Fibroblast of mammary gland (primary cell): ENCODE measurements around the gene TNFAIP8L3.

ENCODE experiments used
- DNase-seq: peaks from one replicate; pipeline ENCODE4 v3.0.0-alpha.2; 2010; ENCODE audit warnings: low read depth
- H3K4me3 ChIP-seq: 2 replicates; pipeline ENCODE4 v1.5.1; 2011; ENCODE audit warnings: low read depth, mild to moderate bottlenecking, low read length, moderate library complexity; ENCODE audit not compliant: control insufficient read depth
- TF ChIP-seq, protein P1 (sequence below): conservative IDR thresholded peaks from 2 replicates; pipeline ENCODE4 v1.5.1; 2011; ENCODE audit warnings: low read depth, low read length, inconsistent platforms; ENCODE audit not compliant: control insufficient read depth, insufficient read depth

Gene TNFAIP8L3

GRCh38 chr15:51098331-51098619 lies 3.6 kb upstream of the TNFAIP8L3 start:
- no peak overlapping the region for H3K4me3 ChIP-seq
- DNase-seq: no peak
- TF ChIP-seq, protein P1, sequence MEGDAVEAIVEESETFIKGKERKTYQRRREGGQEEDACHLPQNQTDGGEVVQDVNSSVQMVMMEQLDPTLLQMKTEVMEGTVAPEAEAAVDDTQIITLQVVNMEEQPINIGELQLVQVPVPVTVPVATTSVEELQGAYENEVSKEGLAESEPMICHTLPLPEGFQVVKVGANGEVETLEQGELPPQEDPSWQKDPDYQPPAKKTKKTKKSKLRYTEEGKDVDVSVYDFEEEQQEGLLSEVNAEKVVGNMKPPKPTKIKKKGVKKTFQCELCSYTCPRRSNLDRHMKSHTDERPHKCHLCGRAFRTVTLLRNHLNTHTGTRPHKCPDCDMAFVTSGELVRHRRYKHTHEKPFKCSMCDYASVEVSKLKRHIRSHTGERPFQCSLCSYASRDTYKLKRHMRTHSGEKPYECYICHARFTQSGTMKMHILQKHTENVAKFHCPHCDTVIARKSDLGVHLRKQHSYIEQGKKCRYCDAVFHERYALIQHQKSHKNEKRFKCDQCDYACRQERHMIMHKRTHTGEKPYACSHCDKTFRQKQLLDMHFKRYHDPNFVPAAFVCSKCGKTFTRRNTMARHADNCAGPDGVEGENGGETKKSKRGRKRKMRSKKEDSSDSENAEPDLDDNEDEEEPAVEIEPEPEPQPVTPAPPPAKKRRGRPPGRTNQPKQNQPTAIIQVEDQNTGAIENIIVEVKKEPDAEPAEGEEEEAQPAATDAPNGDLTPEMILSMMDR: no peak

DNA sequence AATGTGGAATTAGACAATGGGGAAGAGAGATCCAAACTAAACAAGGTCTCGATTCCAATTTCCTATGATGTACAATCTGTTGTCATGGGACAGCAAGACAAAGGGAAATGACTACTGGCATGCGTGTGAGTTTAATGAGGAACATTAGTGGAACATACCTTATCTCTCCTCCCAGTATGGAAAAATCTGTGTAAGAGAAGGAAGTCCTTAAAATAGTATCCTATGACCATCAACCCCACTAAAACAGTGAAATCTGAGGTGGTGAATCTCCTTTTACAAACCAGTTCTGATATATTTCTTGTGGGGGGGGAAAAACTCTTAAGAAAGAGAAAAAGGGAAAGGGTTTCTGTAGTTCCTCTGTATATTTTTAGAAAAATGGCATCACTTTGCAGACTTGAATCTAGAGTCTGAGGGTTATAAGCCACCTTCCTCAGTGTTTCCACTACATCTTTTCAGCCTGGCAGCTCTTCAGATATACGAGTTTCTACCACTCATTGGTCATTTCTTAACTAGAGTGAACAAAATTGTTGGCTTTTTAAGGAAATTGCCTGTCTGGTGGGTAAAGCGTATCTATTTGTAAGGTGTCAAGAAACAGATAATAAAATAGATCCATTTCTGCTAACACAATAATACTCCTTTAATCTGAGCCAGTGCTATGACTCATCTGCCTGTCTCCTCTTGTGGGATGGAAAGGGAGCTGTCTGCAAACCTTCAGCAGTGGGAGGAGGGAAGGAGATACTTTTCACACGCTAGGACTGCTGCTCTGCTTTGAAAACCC lies 3.0 kb upstream of the TNFAIP8L3 start:
- DNase-seq: peak; percentile 76
- no peak overlapping the region for H3K4me3 ChIP-seq
- TF ChIP-seq, protein P1: no peak

DNA sequence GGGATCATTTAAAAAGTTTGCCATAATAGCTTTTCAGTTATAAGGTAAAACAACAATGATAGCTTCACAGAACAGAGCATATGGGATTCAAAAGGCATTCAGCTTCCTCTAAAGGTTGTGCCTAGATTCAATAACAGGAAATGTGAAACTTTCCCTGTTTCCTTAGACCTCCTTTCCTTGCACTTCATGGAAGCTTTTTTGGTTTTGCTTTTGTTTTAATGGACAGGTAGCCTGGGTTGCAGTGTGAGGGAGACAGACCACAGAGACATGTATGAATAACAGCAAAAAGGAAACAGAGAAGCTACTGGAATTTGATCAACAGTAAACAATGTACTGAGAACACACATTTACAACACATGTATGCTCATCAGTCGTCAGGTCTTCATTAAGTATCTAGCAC lies 2.3 kb upstream of the TNFAIP8L3 start:
- no peak for DNase-seq
- TF ChIP-seq, protein P1: no peak
- no peak overlapping the region for H3K4me3 ChIP-seq

- TF ChIP-seq, protein P1: no peak
- peak overlapping the region; percentile 71 for H3K4me3 ChIP-seq
- no peak for DNase-seq
Observed at GRCh38 chr15:51095681-51096331, 1.1 kb upstream of the TNFAIP8L3 start.

- DNase-seq: no peak
- TF ChIP-seq, protein P1: no peak
- H3K4me3 ChIP-seq: peak overlapping the region; percentile 83
Observed at GRCh38 chr15:51093839-51094605, 684 bp downstream of the TNFAIP8L3 start.

DNA sequence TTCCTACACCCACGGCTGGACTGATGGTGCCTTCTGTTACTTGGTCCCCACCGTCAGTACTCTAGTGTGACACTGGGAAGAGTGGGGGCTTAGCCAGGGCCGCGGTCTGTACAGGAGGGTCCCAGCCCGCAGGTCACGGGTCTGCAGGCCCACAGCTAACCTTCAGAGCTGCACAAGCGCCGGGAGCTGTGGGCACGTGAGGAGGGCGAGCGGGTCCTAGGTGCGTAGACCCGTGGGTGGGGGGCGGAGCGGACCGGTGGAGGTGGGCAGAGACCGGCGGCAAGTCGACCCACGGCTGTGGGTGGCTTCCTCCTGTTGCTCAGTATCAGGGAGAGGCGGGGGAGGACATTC lies 1.2 kb downstream of the TNFAIP8L3 start:
- DNase-seq: no peak
- H3K4me3 ChIP-seq: peak overlapping the region; percentile 83
- TF ChIP-seq, protein P1: no peak
